Femur (tissue), 1 donor: ENCODE measurements around the gene NSF.
"Not testable (repeated sequence)": the region's sequence is repeated elsewhere in the genome, so short reads cannot be mapped to it uniquely, and the experiment has no call there.

ENCODE experiments used
- DNase-seq: peaks from one replicate; pipeline ENCODE4 v3.0.0-alpha.2; 2017

The NSF gene

GRCh38 chr17:46590157-46591146, at the start of gene NSF:
Gene NSF, plus strand, starts transcription at chr17:46590669. Its CDS starts 107 bp downstream, at chr17:46590776.
- DNase-seq, result not testable (repeated sequence)

GRCh38 chr17:46548607-46549006, 41.9 kb upstream of the NSF start:
- not testable (repeated sequence) for DNase-seq

- not testable (repeated sequence) for DNase-seq
Observed at GRCh38 chr17:46559155-46559554, 31.3 kb upstream of the NSF start.

GRCh38 chr17:46560048-46560447, 30.4 kb upstream of the NSF start:
- not testable (repeated sequence) for DNase-seq

GRCh38 chr17:46566284-46566683, 24.2 kb upstream of the NSF start:
- not testable (repeated sequence) for DNase-seq

- not testable (repeated sequence) for DNase-seq
Observed at GRCh38 chr17:46566980-46567379, 23.5 kb upstream of the NSF start.

- not testable (repeated sequence) for DNase-seq
Observed at GRCh38 chr17:46571796-46572195, 18.7 kb upstream of the NSF start.

- not testable (repeated sequence) for DNase-seq
Observed at GRCh38 chr17:46579083-46580075, 11.1 kb upstream of the NSF start, which contains the start of gene ARL17A. Gene ARL17A, minus strand, starts transcription at chr17:46579691. Its CDS starts 3,369 bp downstream, at chr17:46576322.

GRCh38 chr17:46580082-46580481, 10.4 kb upstream of the NSF start:
- DNase-seq, result not testable (repeated sequence)

GRCh38 chr17:46585444-46585843, 5.0 kb upstream of the NSF start:
- DNase-seq, result not testable (repeated sequence)

GRCh38 chr17:46591332-46591731, 863 bp downstream of the NSF start:
- DNase-seq, result not testable (repeated sequence)

- DNase-seq, result not testable (repeated sequence)
Observed at GRCh38 chr17:46598344-46598931, 8.0 kb downstream of the NSF start.

GRCh38 chr17:46600767-46601166, 10.3 kb downstream of the NSF start:
- not testable (repeated sequence) for DNase-seq

GRCh38 chr17:46603125-46603524, 12.7 kb downstream of the NSF start:
- not testable (repeated sequence) for DNase-seq

- DNase-seq, result not testable (repeated sequence)
Observed at GRCh38 chr17:46611304-46611703, 20.8 kb downstream of the NSF start.

- not testable (repeated sequence) for DNase-seq
Observed at GRCh38 chr17:46613876-46614275, 23.4 kb downstream of the NSF start.

GRCh38 chr17:46617121-46617520, 26.7 kb downstream of the NSF start:
- not testable (repeated sequence) for DNase-seq

GRCh38 chr17:46618975-46619374, 28.5 kb downstream of the NSF start:
- DNase-seq, result not testable (repeated sequence)

GRCh38 chr17:46623790-46624189, 33.3 kb downstream of the NSF start:
- not testable (repeated sequence) for DNase-seq

GRCh38 chr17:46624726-46625125, 34.3 kb downstream of the NSF start:
- not testable (repeated sequence) for DNase-seq

- not testable (repeated sequence) for DNase-seq
Observed at GRCh38 chr17:46627452-46627851, 37.0 kb downstream of the NSF start.

- not testable (repeated sequence) for DNase-seq
Observed at GRCh38 chr17:46628753-46629436, 38.4 kb downstream of the NSF start.
